ENCODE results near the gene POLR2E.

POLR2E gene

GRCh38 chr19:1065606-1066109, 29.5 kb downstream of the POLR2E start:
- no peak for TF ChIP-seq EZH2phosphoT487 (IDR thresholded peaks at IDR 0.05; ENCODE audit: borderline replicate concordance)
- TF ChIP-seq CTCF (conservative IDR thresholded peaks at IDR 0.05; ENCODE audit: low read length), result no peak
- no peak overlapping the region for H2AFZ ChIP-seq (ENCODE audit: low read length)

GRCh38 chr19:1064661-1065605, 30.2 kb downstream of the POLR2E start:
- H3K27me3 ChIP-seq (ENCODE audit: insufficient read depth, low read length, poor library complexity, severe bottlenecking), result no peaks in the 10 kb centered on the region
- H3K36me3 ChIP-seq (ENCODE audit: insufficient read depth, low read length), result no peaks in the 10 kb centered on the region
- H2AFZ ChIP-seq (ENCODE audit: low read length), result peak overlapping the region; percentile 68
- no peaks in the 10 kb centered on the region for H3K9me3 ChIP-seq (ENCODE audit: insufficient read depth, low read depth, low read length)
- peaks cover 23% of the 10 kb centered on the region for H3K4me1 ChIP-seq (ENCODE audit: insufficient read depth, low read length, poor library complexity, severe bottlenecking)
- no peak overlapping the region for H3K9ac ChIP-seq (ENCODE audit: low read depth, low read length, poor library complexity, severe bottlenecking)
- TF ChIP-seq CTCF (conservative IDR thresholded peaks at IDR 0.05; ENCODE audit: low read length) (peak; percentile 64), EZH2phosphoT487 (IDR thresholded peaks at IDR 0.05; ENCODE audit: borderline replicate concordance) (no peak)
- peak overlapping the region; percentile 57 for H3K4me2 ChIP-seq (ENCODE audit: low read depth, low read length, poor library complexity, severe bottlenecking)
- H3K4me3 ChIP-seq (ENCODE audit: low read length, poor library complexity, severe bottlenecking), result peak overlapping the region; percentile 40
- H3K9me2 ChIP-seq (replicated peaks; ENCODE audit: low read depth, low read length), result no peaks in the 10 kb centered on the region
- peaks cover 25% of the 10 kb centered on the region; the same call in 1 of the 2 replicates for H3K79me2 ChIP-seq (ENCODE audit: insufficient read depth, low read length)
- no peaks in the 10 kb centered on the region for H3F3A ChIP-seq (ENCODE audit: low read depth)
- H4K20me1 ChIP-seq (ENCODE audit: insufficient read depth, low read length, poor library complexity, severe bottlenecking), result peaks cover 3% of the 10 kb centered on the region

More at GRCh38 chr19:1065606-1066109, 29.5 kb downstream of the POLR2E start:
- H3K9me3 ChIP-seq (ENCODE audit: insufficient read depth, low read depth, low read length), result no peaks in the 10 kb centered on the region
- peaks cover 30% of the 10 kb centered on the region; the same call in 1 of the 2 replicates for H3K79me2 ChIP-seq (ENCODE audit: insufficient read depth, low read length)
- H3K4me1 ChIP-seq (ENCODE audit: insufficient read depth, low read length, poor library complexity, severe bottlenecking), result peaks cover 23% of the 10 kb centered on the region
- no peaks in the 10 kb centered on the region for H3K9me2 ChIP-seq (replicated peaks; ENCODE audit: low read depth, low read length)
- H3K9ac ChIP-seq (ENCODE audit: low read depth, low read length, poor library complexity, severe bottlenecking), result no peak overlapping the region
- H3K4me2 ChIP-seq (ENCODE audit: low read depth, low read length, poor library complexity, severe bottlenecking), result peak overlapping the region; percentile 86
- H3K27me3 ChIP-seq (ENCODE audit: insufficient read depth, low read length, poor library complexity, severe bottlenecking), result no peaks in the 10 kb centered on the region
- peak overlapping the region; percentile 40 for H3K4me3 ChIP-seq (ENCODE audit: low read length, poor library complexity, severe bottlenecking)
- H3F3A ChIP-seq (ENCODE audit: low read depth), result no peaks in the 10 kb centered on the region
- no peaks in the 10 kb centered on the region for H3K36me3 ChIP-seq (ENCODE audit: insufficient read depth, low read length)
- H4K20me1 ChIP-seq (ENCODE audit: insufficient read depth, low read length, poor library complexity, severe bottlenecking), result peaks cover 3% of the 10 kb centered on the region

GRCh38 chr19:1063909-1064660, 31.1 kb downstream of the POLR2E start:
- H3K4me3 ChIP-seq (ENCODE audit: low read length, poor library complexity, severe bottlenecking), result no peak overlapping the region
- H3K9me2 ChIP-seq (replicated peaks; ENCODE audit: low read depth, low read length), result no peaks in the 10 kb centered on the region
- H3K9ac ChIP-seq (ENCODE audit: low read depth, low read length, poor library complexity, severe bottlenecking), result no peak overlapping the region
- peaks cover 3% of the 10 kb centered on the region for H4K20me1 ChIP-seq (ENCODE audit: insufficient read depth, low read length, poor library complexity, severe bottlenecking)
- H3K79me2 ChIP-seq (ENCODE audit: insufficient read depth, low read length), result peaks cover 17% of the 10 kb centered on the region; the same call in 1 of the 2 replicates
- H3K36me3 ChIP-seq (ENCODE audit: insufficient read depth, low read length), result no peaks in the 10 kb centered on the region
- H3F3A ChIP-seq (ENCODE audit: low read depth), result no peaks in the 10 kb centered on the region
- H3K4me2 ChIP-seq (ENCODE audit: low read depth, low read length, poor library complexity, severe bottlenecking), result peak overlapping the region; percentile 57
- no peaks in the 10 kb centered on the region for H3K9me3 ChIP-seq (ENCODE audit: insufficient read depth, low read depth, low read length)
- H3K4me1 ChIP-seq (ENCODE audit: insufficient read depth, low read length, poor library complexity, severe bottlenecking), result peaks cover 18% of the 10 kb centered on the region
- H3K27me3 ChIP-seq (ENCODE audit: insufficient read depth, low read length, poor library complexity, severe bottlenecking), result no peaks in the 10 kb centered on the region
- TF ChIP-seq CTCF (conservative IDR thresholded peaks at IDR 0.05; ENCODE audit: low read length) (no peak), EZH2phosphoT487 (IDR thresholded peaks at IDR 0.05; ENCODE audit: borderline replicate concordance) (no peak)
- H2AFZ ChIP-seq (ENCODE audit: low read length), result no peak overlapping the region

Data from Loucy (cell line).